HFFc6 (cell line): ENCODE results near the gene SCD5. TPM values are rescaled to one million over a fixed set of nuclear protein-coding genes. Genes with fewer than 3 reads are reported as not detected.

Source experiments
- DNase-seq: peaks from one replicate; pipeline ENCODE4 v3.0.0-alpha.2; 2018
- H3K27ac Mint-ChIP-seq: 2 replicates; pipeline ENCODE4 v1.8.0; 2020; ENCODE audit warnings: mild to moderate bottlenecking, mixed read lengths
- H3K27me3 Mint-ChIP-seq: 2 replicates; pipeline ENCODE4 v1.8.0; 2021; ENCODE audit warnings: mild to moderate bottlenecking, moderate library complexity, mixed read lengths; ENCODE audit not compliant: insufficient read depth
- H3K36me3 Mint-ChIP-seq: 2 replicates; pipeline ENCODE4 v1.8.0; 2021; ENCODE audit warnings: low read depth, mixed read lengths
- H3K4me1 Mint-ChIP-seq: 2 replicates; pipeline ENCODE4 v1.8.0; 2020; ENCODE audit warnings: low read depth, mixed read lengths
- H3K4me3 Mint-ChIP-seq: 2 replicates; pipeline ENCODE4 v1.8.0; 2020; ENCODE audit warnings: mild to moderate bottlenecking, moderate library complexity, mixed read lengths
- H3K9me3 Mint-ChIP-seq: 2 replicates; pipeline ENCODE4 v1.8.0; 2020; ENCODE audit warnings: mild to moderate bottlenecking, mixed read lengths
- CTCF ChIP-seq: fragments of 200-600 bp; sonication (generic); IDR thresholded peaks from 2 replicates; pipeline ENCODE4 v1.5.0; 2021; ENCODE audit warnings: antibody characterized with exemption, mild to moderate bottlenecking
- total RNA-seq, 6 experiments: library from RNA; stranded (reverse); fragmentation: NEBNext Ultra II Directional; extraction: Animal tissue kit (Norgen Biotek cat#: 25700); gene quantifications; 2 replicates in 1 of 6; 3 replicates in 5 of 6; pipeline ENCODE4 v1.2.3, GENCODE V29; 2021

SCD5 gene
- total RNA-seq, 6 experiments from 2014 or later = 28.4 to 36.4 (median 32.0) TPM

- peaks cover 51% of the 10 kb centered on the region for H3K4me1 Mint-ChIP-seq
Measured at GRCh38 chr4:82744284-82744968, 54.2 kb downstream of the SCD5 start.

GRCh38 chr4:82741188-82741587 is 57.4 kb downstream of the SCD5 start:
- Mint-ChIP-seq H3K27ac (no peak overlapping the region), H3K4me3 (no peak overlapping the region), H3K27me3 (no peaks in the 10 kb centered on the region; the same call in 1 of the 2 replicates)

More at GRCh38 chr4:82744284-82744968, 54.2 kb downstream of the SCD5 start:
- Mint-ChIP-seq H3K4me3 (peak overlapping the region; percentile 41; the same call in 1 of the 2 replicates), H3K36me3 (peaks cover 6% of the 10 kb centered on the region; the same call in 1 of the 2 replicates), H3K9me3 (no peaks in the 10 kb centered on the region), H3K27ac (peak overlapping the region; percentile 80), H3K27me3 (peaks cover 4% of the 10 kb centered on the region)
- no peak for DNase-seq
- no peak for TF ChIP-seq CTCF

GRCh38 chr4:82739287-82740190 is 59.1 kb downstream of the SCD5 start:
- Mint-ChIP-seq H3K36me3 (peaks cover 9% of the 10 kb centered on the region; the same call in 1 of the 2 replicates), H3K4me1 (peaks cover 7% of the 10 kb centered on the region), H3K27ac (no peak overlapping the region), H3K27me3 (peaks cover 1% of the 10 kb centered on the region; the same call in 1 of the 2 replicates), H3K4me3 (no peak overlapping the region), H3K9me3 (no peaks in the 10 kb centered on the region)
- DNase-seq = peak; percentile 15
- peak; percentile 95 for TF ChIP-seq CTCF

More at GRCh38 chr4:82741188-82741587, 57.4 kb downstream of the SCD5 start:
- Mint-ChIP-seq H3K36me3 (peaks cover 9% of the 10 kb centered on the region; the same call in 1 of the 2 replicates), H3K9me3 (no peaks in the 10 kb centered on the region), H3K4me1 (peaks cover 23% of the 10 kb centered on the region)
- no peak for TF ChIP-seq CTCF
- no peak for DNase-seq

- Mint-ChIP-seq H3K27me3 (peaks cover 2% of the 10 kb centered on the region; the same call in 1 of the 2 replicates), H3K36me3 (peaks cover 9% of the 10 kb centered on the region; the same call in 1 of the 2 replicates), H3K4me3 (no peak overlapping the region), H3K27ac (no peak overlapping the region; the same call in 1 of the 2 replicates), H3K4me1 (peaks cover 16% of the 10 kb centered on the region), H3K9me3 (no peaks in the 10 kb centered on the region)
- TF ChIP-seq CTCF = no peak
- DNase-seq = no peak
Measured at GRCh38 chr4:82737354-82737753, 61.2 kb downstream of the SCD5 start.

- Mint-ChIP-seq H3K9me3 (peaks cover 6% of the 10 kb centered on the region; the same call in 1 of the 2 replicates), H3K27ac (no peak overlapping the region), H3K4me3 (no peak overlapping the region), H3K27me3 (peaks cover 2% of the 10 kb centered on the region; the same call in 1 of the 2 replicates), H3K4me1 (peaks cover 20% of the 10 kb centered on the region), H3K36me3 (peaks cover 4% of the 10 kb centered on the region; the same call in 1 of the 2 replicates)
- no peak for TF ChIP-seq CTCF
- no peak for DNase-seq
Measured at GRCh38 chr4:82733636-82734035, 65.0 kb downstream of the SCD5 start.
